Measurements from ENCODE around the gene WDTC1. TPM values are rescaled to one million over a fixed set of nuclear protein-coding genes. Genes with fewer than 3 reads are reported as not detected.
"Not testable (repeated sequence)": the region's sequence is repeated elsewhere in the genome, so short reads cannot be mapped to it uniquely, and the experiment has no call there.

The WDTC1 gene
- total RNA-seq, 2 donors from 2014 or later, result 34.6 to 43.5 TPM

DNA sequence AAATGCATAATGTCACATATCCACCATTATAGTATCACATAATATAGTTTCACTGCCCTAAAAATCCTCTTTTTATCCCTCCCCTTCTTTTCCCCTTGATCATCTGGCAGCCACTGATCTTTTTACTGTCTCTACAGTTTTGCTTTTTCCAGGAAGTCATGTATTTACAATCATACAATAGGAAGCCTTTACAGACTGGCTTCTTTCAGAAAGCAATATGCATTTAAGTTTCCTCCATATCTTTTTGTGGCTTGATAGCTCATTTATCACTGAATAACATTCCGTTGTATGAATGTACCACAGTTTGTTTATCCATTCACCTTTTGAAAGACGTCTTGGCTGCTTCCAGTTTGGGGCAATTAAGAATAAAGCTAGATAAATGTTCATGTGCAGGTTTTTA lies 14.3 kb upstream of the WDTC1 start:
- Histone ChIP-seq H3K36me3 (no peaks in the 10 kb centered on the region), H3K27me3 (replicated peaks; ENCODE audit: insufficient read depth) (no peaks in the 10 kb centered on the region), H3K9me3 (no peaks in the 10 kb centered on the region), H3K4me3 (no peak overlapping the region), H3K27ac (no peak overlapping the region), H3K4me1 (ENCODE audit: control insufficient read depth in 1 of 2, low read depth in 2 of 2) (no peaks in the 10 kb centered on the region)
- ATAC-seq (ENCODE audit: insufficient number of reproducible peaks, low FRiP score, low read depth) (no peak), DNase-seq (ENCODE audit: low spot score) (no peak)
- TF ChIP-seq, protein P1, sequence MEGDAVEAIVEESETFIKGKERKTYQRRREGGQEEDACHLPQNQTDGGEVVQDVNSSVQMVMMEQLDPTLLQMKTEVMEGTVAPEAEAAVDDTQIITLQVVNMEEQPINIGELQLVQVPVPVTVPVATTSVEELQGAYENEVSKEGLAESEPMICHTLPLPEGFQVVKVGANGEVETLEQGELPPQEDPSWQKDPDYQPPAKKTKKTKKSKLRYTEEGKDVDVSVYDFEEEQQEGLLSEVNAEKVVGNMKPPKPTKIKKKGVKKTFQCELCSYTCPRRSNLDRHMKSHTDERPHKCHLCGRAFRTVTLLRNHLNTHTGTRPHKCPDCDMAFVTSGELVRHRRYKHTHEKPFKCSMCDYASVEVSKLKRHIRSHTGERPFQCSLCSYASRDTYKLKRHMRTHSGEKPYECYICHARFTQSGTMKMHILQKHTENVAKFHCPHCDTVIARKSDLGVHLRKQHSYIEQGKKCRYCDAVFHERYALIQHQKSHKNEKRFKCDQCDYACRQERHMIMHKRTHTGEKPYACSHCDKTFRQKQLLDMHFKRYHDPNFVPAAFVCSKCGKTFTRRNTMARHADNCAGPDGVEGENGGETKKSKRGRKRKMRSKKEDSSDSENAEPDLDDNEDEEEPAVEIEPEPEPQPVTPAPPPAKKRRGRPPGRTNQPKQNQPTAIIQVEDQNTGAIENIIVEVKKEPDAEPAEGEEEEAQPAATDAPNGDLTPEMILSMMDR (IDR thresholded peaks at IDR 0.05), result no peak

DNA sequence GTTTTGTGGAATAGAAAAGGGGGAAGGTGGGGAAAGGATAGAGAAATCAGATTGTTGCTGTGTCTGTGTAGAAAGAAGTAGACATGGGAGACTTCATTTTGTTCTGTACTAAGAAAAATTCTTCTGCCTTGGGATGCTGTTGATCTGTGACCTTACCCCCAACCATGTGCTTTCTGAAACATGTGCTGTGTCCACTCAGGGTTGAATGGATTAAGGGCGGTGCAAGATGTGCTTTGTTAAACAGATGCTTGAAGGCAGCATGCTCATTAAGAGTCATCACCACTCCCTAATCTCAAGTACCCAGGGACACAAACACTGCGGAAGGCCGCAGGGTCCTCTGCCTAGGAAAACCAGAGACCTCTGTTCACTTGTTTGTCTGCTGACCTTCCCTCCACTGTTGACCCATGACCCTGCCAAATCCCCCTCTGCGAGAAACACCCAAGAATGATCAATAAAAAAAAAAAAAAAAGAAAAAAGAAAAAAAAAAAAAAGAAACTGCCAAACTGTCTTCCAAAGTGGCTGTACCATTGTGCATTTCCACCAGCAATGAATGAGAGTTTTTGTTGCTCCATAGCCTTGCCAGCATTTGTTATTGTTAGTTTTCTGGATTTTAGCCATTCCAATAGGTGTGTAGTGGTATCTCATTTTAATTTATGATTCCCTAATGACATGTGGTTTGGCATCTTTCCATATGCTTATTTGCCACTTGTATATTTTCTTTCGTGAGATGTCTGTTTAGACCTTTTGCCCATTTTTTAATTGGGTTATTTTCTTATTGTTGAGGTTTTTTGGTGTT lies 13.5 kb upstream of the WDTC1 start:
- not testable (repeated sequence) for H3K27me3 ChIP-seq (replicated peaks; ENCODE audit: insufficient read depth); H3K4me3 ChIP-seq; H3K4me1 ChIP-seq (ENCODE audit: control insufficient read depth in 1 of 2, low read depth in 2 of 2); H3K27ac ChIP-seq; DNase-seq (ENCODE audit: low spot score); H3K9me3 ChIP-seq; ATAC-seq (ENCODE audit: insufficient number of reproducible peaks, low FRiP score, low read depth); H3K36me3 ChIP-seq

DNA sequence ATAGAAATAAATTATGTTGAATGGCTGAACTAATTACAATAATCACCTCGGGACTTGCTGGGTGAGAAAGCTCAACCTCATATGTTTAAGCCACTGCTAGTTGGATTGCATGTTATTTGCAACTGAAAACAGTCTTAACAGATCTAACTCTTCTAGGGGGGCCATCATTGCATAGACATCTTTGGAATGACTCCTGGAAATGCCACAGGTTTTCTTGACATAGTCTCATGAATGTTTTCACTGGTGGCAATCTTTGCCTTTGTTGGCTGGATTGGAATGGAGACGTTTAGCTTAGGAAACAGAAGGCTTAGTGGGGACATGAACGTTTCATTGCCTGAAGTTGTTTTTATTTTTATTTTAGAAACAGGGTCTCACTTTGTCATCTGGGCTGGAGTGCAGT lies 8.8 kb upstream of the WDTC1 start:
- Histone ChIP-seq H3K27me3 (replicated peaks; ENCODE audit: insufficient read depth) (no peaks in the 10 kb centered on the region), H3K4me1 (ENCODE audit: control insufficient read depth in 1 of 2, low read depth in 2 of 2) (no peaks in the 10 kb centered on the region), H3K36me3 (no peaks in the 10 kb centered on the region), H3K27ac (no peak overlapping the region), H3K9me3 (no peaks in the 10 kb centered on the region), H3K4me3 (no peak overlapping the region)
- DNase-seq (ENCODE audit: low spot score) (no peak), ATAC-seq (ENCODE audit: insufficient number of reproducible peaks, low FRiP score, low read depth) (no peak)
- TF ChIP-seq, protein P1 (IDR thresholded peaks at IDR 0.05), result no peak

DNA sequence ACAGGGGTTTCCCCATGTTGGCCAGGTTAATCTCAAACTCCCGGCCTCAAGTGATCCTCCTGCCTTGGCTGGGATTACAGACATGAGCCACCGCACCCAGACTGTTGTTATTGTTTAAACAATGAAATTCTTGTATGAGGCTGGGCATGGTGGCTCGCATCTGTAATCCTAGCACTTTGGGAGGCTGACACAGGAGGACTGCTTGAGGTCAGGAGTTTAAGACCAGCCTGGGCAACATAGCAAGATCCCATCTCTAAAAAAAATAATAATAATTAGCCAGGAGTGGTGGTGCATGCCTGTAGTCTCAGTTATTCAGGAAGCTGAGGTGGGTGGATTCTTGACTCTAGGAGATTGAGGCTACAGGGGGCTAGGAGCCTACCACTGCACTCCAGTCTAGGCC lies 6.7 kb upstream of the WDTC1 start:
- TF ChIP-seq, protein P1 (IDR thresholded peaks at IDR 0.05), result no peak
- no peaks in the 10 kb centered on the region for H3K36me3 ChIP-seq
- no peaks in the 10 kb centered on the region for H3K27me3 ChIP-seq (replicated peaks; ENCODE audit: insufficient read depth)
- ATAC-seq (ENCODE audit: insufficient number of reproducible peaks, low FRiP score, low read depth), result no peak
- no peak overlapping the region for H3K27ac ChIP-seq
- H3K4me1 ChIP-seq (ENCODE audit: control insufficient read depth in 1 of 2, low read depth in 2 of 2), result no peaks in the 10 kb centered on the region
- H3K9me3 ChIP-seq, result no peaks in the 10 kb centered on the region
- DNase-seq (ENCODE audit: low spot score), result no peak
- H3K4me3 ChIP-seq, result no peak overlapping the region

DNA sequence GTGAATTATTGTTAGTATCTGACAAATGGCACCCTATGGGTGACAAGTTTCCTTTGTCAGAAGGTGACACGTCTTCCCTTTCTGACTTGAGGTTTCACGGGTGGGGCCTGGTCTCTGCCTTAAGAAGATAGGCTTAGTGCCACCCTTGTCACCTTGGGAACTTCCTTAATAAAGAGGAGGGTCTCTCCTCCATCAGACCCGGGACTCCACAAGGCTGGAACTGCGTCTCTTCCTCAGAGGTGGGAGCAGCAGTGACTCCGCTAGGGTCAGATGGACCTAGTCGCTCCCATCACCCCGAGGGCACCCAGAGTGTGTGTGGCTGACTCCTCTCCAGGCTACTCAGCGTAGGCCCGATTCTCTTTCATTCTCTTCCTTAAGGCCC lies 774 bp upstream of the WDTC1 start:
- H3K27me3 ChIP-seq (replicated peaks; ENCODE audit: insufficient read depth), result no peaks in the 10 kb centered on the region
- H3K4me3 ChIP-seq, result peak overlapping the region; percentile 95
- H3K9me3 ChIP-seq, result no peaks in the 10 kb centered on the region
- peaks cover 12 to 16% of the 10 kb centered on the region in 2 donors for H3K4me1 ChIP-seq (ENCODE audit: control insufficient read depth in 1 of 2, low read depth in 2 of 2)
- no peak overlapping the region for H3K27ac ChIP-seq
- no peaks in the 10 kb centered on the region for H3K36me3 ChIP-seq
- no peak for ATAC-seq (ENCODE audit: insufficient number of reproducible peaks, low FRiP score, low read depth)
- TF ChIP-seq, protein P1 (IDR thresholded peaks at IDR 0.05), result no peak
- DNase-seq (ENCODE audit: low spot score), result no peak

DNA sequence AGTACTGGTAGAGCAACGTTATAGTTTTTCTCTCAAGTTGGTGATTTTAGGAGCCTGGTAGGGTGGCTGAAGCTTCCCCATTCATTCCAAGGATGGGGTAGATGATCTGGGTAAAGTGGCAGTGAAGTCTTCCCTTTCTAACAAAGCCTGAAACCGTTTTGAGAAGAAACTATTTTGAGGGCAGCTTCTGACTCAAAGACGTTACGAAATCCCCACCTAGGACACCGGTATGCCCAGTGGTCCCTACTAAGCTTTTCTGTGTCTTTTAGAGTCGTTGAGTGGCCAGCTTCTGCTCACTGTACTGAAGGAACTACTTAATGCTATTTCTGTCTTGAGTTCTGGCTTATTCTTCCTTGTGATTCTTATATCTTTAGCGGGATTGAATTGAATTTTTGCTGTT lies 1.4 kb downstream of the WDTC1 start:
- DNase-seq (ENCODE audit: low spot score) (no peak), ATAC-seq (ENCODE audit: insufficient number of reproducible peaks, low FRiP score, low read depth) (no peak)
- Histone ChIP-seq H3K4me1 (ENCODE audit: control insufficient read depth in 1 of 2, low read depth in 2 of 2) (peaks cover 12 to 16% of the 10 kb centered on the region in 2 donors), H3K27ac (peak overlapping the region; percentile 6 to 69), H3K9me3 (no peaks in the 10 kb centered on the region), H3K27me3 (replicated peaks; ENCODE audit: insufficient read depth) (no peaks in the 10 kb centered on the region), H3K4me3 (peak overlapping the region; percentile 95), H3K36me3 (no peaks in the 10 kb centered on the region)
- TF ChIP-seq, protein P1 (IDR thresholded peaks at IDR 0.05), result no peak
